GM20000 (cell line): ENCODE measurements around the gene STRA8.

Experiments
- DNase-seq: peaks from one replicate; pipeline ENCODE4 v3.0.0; 2012; ENCODE audit warnings: low spot score
- CTCF ChIP-seq: IDR thresholded peaks from 2 replicates; pipeline ENCODE4 v1.5.1; 2012; ENCODE audit warnings: mild to moderate bottlenecking, control low read depth; ENCODE audit errors: extremely low read depth, missing control alignments

The STRA8 gene

GRCh38 chr7:135263321-135263970 is 29.8 kb downstream of the STRA8 start:
- no peak for DNase-seq
- no peak for TF ChIP-seq CTCF

- DNase-seq = no peak
- no peak for TF ChIP-seq CTCF
Measured at GRCh38 chr7:135265637-135266036, 32.0 kb downstream of the STRA8 start.

GRCh38 chr7:135269921-135270320 is 36.3 kb downstream of the STRA8 start:
- no peak for TF ChIP-seq CTCF
- no peak for DNase-seq

- TF ChIP-seq CTCF = no peak
- DNase-seq = no peak
Measured at GRCh38 chr7:135270577-135271254, 37.1 kb downstream of the STRA8 start.

GRCh38 chr7:135271255-135271615 is 37.6 kb downstream of the STRA8 start:
- DNase-seq = no peak

GRCh38 chr7:135272303-135272702 is 38.7 kb downstream of the STRA8 start:
- no peak for DNase-seq
- TF ChIP-seq CTCF = no peak

More at GRCh38 chr7:135271255-135271615, 37.6 kb downstream of the STRA8 start:
- no peak for TF ChIP-seq CTCF

- TF ChIP-seq CTCF = no peak
- no peak for DNase-seq
Measured at GRCh38 chr7:135273581-135273980, 39.9 kb downstream of the STRA8 start.
